ENCODE data around the gene RYR3.

The RYR3 gene

DNA sequence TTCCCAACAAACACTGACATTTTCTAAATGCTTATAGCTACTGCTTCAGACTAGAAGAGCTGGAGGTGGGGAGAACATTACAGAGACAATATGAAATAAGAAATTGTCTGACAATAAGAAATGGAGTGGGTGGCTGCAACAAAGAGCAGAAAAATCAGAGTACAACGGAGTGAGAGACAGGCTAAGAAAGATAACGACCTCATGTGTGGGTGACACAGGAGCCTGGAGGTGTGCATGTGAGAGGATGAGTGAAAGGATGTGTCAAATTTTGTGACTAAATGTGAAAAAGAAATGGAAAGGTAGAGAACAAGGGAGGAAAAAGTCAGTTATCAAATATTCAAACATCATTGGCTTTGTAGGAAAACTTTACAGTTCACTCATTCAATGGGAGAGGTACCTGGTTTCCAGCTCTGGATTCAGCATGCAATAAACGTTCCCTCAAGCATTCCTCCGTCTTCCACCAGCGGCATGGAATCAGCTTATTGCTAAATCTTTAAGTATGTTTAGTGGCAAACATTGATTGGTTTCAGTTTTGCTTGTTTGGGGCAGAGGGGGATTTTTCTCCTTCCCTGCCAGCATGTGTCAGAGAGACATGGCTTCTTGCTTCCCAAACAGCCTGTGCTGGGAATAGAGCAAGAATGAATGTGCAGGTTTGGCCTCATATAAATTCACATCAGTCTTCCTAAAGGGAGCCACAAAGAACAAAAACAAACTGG lies 553.8 kb downstream of the RYR3 start:
- TF ChIP-seq, protein P1, sequence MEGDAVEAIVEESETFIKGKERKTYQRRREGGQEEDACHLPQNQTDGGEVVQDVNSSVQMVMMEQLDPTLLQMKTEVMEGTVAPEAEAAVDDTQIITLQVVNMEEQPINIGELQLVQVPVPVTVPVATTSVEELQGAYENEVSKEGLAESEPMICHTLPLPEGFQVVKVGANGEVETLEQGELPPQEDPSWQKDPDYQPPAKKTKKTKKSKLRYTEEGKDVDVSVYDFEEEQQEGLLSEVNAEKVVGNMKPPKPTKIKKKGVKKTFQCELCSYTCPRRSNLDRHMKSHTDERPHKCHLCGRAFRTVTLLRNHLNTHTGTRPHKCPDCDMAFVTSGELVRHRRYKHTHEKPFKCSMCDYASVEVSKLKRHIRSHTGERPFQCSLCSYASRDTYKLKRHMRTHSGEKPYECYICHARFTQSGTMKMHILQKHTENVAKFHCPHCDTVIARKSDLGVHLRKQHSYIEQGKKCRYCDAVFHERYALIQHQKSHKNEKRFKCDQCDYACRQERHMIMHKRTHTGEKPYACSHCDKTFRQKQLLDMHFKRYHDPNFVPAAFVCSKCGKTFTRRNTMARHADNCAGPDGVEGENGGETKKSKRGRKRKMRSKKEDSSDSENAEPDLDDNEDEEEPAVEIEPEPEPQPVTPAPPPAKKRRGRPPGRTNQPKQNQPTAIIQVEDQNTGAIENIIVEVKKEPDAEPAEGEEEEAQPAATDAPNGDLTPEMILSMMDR (IDR thresholded peaks at IDR 0.05; ENCODE audit: insufficient read depth, low read length, poor library complexity, severe bottlenecking): no peak
- no peak for DNase-seq (ENCODE audit: extremely low read depth, insufficient read length)
- Histone ChIP-seq H3K4me3 (replicated peaks; ENCODE audit: low read depth, low read length) (no peak overlapping the region), H3K36me3 (ENCODE audit: control insufficient read depth, insufficient read depth, low read length) (no peaks in the 10 kb centered on the region), H3K27me3 (replicated peaks; ENCODE audit: control insufficient read depth, insufficient read depth, low read length) (no peaks in the 10 kb centered on the region)

DNA sequence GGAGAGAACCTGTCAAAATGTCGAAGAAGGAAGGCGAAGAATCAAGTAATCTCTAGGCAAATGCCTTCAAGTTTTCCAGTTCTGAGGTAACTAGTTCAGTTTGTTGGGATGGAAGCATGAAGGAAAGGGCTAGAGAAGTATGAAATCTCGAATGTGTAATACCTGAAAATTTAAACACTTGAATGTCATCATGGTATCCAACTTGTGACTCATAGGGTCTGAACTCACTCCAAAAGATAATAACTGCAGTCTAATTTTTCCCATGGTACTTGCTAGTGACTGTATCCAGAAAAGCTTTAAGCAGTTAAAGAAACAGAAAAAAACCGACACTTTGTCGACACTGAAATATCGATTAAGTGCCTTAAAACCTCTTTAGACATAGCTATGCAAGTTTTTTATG lies 554.6 kb downstream of the RYR3 start:
- H3K4me3 ChIP-seq (replicated peaks; ENCODE audit: low read depth, low read length): no peak overlapping the region
- no peaks in the 10 kb centered on the region for H3K27me3 ChIP-seq (replicated peaks; ENCODE audit: control insufficient read depth, insufficient read depth, low read length)
- no peaks in the 10 kb centered on the region for H3K36me3 ChIP-seq (ENCODE audit: control insufficient read depth, insufficient read depth, low read length)
- TF ChIP-seq, protein P1 (IDR thresholded peaks at IDR 0.05; ENCODE audit: insufficient read depth, low read length, poor library complexity, severe bottlenecking): no peak
- DNase-seq (ENCODE audit: extremely low read depth, insufficient read length): no peak

DNA sequence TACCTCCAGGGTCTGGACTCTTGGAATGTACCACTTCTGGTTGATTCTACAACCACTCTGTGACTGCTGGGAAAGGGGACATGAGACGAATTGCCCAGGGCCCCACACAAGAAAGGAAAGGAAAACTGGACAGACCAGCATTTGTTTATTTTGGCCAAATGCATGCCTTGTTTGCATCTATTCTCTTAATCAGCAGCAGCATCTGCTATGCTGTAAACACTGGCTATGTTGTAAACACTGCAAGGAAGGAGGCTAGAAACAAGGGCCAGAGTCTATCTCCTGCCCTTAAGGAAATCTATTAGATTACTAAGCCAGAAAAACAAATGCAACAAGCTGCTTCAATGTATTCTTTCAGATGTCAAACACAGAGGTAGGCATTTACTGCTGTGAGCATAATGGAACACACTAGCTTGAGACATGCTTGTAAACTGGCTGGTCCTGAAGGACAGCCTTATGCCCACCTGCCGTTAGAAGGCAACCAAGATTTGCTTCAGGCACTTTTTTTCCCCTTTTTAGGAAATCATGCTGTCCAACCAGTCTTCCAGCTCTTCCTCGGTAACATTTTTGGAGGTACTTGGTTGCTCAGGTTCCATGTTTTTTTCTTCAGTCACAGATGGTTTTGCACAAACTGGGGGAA lies 555.5 kb downstream of the RYR3 start:
- no peak overlapping the region for H3K4me3 ChIP-seq (replicated peaks; ENCODE audit: low read depth, low read length)
- H3K36me3 ChIP-seq (ENCODE audit: control insufficient read depth, insufficient read depth, low read length): no peaks in the 10 kb centered on the region
- no peaks in the 10 kb centered on the region for H3K27me3 ChIP-seq (replicated peaks; ENCODE audit: control insufficient read depth, insufficient read depth, low read length)
- TF ChIP-seq, protein P1 (IDR thresholded peaks at IDR 0.05; ENCODE audit: insufficient read depth, low read length, poor library complexity, severe bottlenecking): no peak
- no peak for DNase-seq (ENCODE audit: extremely low read depth, insufficient read length)

DNA sequence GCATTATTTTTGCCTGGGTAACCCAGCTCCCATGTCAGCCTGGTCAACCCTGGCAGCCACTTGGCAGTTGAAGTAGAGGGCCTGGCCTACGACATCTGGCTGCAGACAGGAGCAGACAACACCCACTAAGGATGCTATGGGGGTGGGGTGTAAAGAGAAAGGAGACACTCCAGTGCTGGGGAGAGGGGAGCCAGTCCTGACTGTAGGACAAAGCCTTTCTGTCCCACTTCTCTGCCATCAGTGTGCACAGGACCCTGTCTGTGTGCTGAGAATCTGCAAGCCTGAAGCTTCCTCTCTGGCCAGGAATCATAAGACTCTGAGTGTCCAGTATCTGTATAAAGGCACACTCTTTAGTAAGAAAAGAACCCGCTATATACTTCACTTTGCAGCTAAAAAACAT lies 561.2 kb downstream of the RYR3 start:
- TF ChIP-seq, protein P1 (IDR thresholded peaks at IDR 0.05; ENCODE audit: insufficient read depth, low read length, poor library complexity, severe bottlenecking): no peak
- Histone ChIP-seq H3K4me3 (replicated peaks; ENCODE audit: low read depth, low read length) (no peak overlapping the region), H3K36me3 (ENCODE audit: control insufficient read depth, insufficient read depth, low read length) (no peaks in the 10 kb centered on the region), H3K27me3 (replicated peaks; ENCODE audit: control insufficient read depth, insufficient read depth, low read length) (no peaks in the 10 kb centered on the region)
- no peak for DNase-seq (ENCODE audit: extremely low read depth, insufficient read length)

DNA sequence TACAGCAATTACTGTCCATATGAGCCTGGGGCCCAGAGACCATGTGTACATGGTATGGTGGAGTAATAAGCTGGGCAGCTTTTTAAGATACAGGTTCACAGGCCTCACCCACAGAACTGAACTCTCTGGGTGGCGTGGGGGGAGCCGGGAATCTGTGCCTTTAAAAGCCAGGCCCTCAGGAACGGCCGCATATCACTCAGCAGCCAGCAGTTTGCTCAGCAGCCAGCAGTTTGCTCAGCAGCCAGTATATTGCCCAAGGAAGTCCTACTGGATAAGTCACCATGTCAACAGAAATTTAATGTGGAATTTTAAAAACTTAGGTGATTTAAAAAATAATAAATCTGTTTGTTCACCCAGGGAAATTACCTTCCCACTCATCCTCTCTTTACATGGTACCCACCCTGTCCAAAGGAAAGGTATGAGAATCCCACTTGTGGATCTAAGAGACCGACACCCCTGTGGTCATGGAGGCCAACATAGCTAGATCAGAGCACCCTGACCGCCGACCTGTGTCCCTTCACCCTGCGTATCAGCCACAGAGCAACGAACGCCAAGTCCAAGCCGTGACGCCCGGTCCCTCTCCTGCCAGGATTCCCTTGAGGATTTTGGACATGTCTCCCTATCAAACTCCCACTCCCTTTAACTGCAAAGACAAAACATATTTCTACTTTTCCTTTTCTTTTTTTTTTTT lies 561.8 kb downstream of the RYR3 start:
- TF ChIP-seq, protein P1 (IDR thresholded peaks at IDR 0.05; ENCODE audit: insufficient read depth, low read length, poor library complexity, severe bottlenecking): no peak
- no peak for DNase-seq (ENCODE audit: extremely low read depth, insufficient read length)
- no peaks in the 10 kb centered on the region for H3K27me3 ChIP-seq (replicated peaks; ENCODE audit: control insufficient read depth, insufficient read depth, low read length)
- H3K36me3 ChIP-seq (ENCODE audit: control insufficient read depth, insufficient read depth, low read length): no peaks in the 10 kb centered on the region
- no peak overlapping the region for H3K4me3 ChIP-seq (replicated peaks; ENCODE audit: low read depth, low read length)
